ENCODE measurements around the gene IGFLR1. TPM values are rescaled to one million over a fixed set of nuclear protein-coding genes. Genes with fewer than 3 reads are reported as not detected.

Gene IGFLR1
- total RNA-seq, 1 donor from 2014 or later = 17.1 TPM

- Histone ChIP-seq H3K9me3 (no peaks in the 10 kb centered on the region), H3K27ac (no peak overlapping the region), H3K36me3 (peaks cover 54% of the 10 kb centered on the region), H3K27me3 (ENCODE audit: low read depth) (no peaks in the 10 kb centered on the region), H3K4me1 (peaks cover 22% of the 10 kb centered on the region), H3K4me3 (no peak overlapping the region)
- DNase-seq (no peak), ATAC-seq (no peak)
- intact Hi-C loops (cut with DNase I) = no loop called here
- no peak for TF ChIP-seq CTCF (IDR thresholded peaks at IDR 0.05)
Measured at GRCh38 chr19:35720648-35721047, 21.6 kb downstream of the IGFLR1 start.

GRCh38 chr19:35720163-35720524 lies 22.1 kb downstream of the IGFLR1 start:
- Histone ChIP-seq H3K4me1 (peaks cover 26% of the 10 kb centered on the region), H3K27ac (no peak overlapping the region), H3K27me3 (ENCODE audit: low read depth) (no peaks in the 10 kb centered on the region), H3K4me3 (no peak overlapping the region), H3K36me3 (peaks cover 49% of the 10 kb centered on the region), H3K9me3 (no peaks in the 10 kb centered on the region)
- no peak for TF ChIP-seq CTCF (IDR thresholded peaks at IDR 0.05)
- DNase-seq = no peak
- ATAC-seq = no peak
- intact Hi-C loops (cut with DNase I) = no loop called here

- ATAC-seq (no peak), DNase-seq (no peak)
- Histone ChIP-seq H3K4me3 (peak overlapping the region; percentile 88), H3K36me3 (peaks cover 44% of the 10 kb centered on the region), H3K27me3 (ENCODE audit: low read depth) (no peaks in the 10 kb centered on the region), H3K4me1 (peaks cover 26% of the 10 kb centered on the region), H3K27ac (peak overlapping the region; percentile 85), H3K9me3 (no peaks in the 10 kb centered on the region)
- TF ChIP-seq CTCF (IDR thresholded peaks at IDR 0.05) = no peak
- intact Hi-C loops (cut with DNase I) = no loop called here
Measured at GRCh38 chr19:35719402-35720162, 22.7 kb downstream of the IGFLR1 start.

- peak overlapping the region; percentile 88 for H3K4me3 ChIP-seq
- H3K27ac ChIP-seq = peak overlapping the region; percentile 85
- no peak for TF ChIP-seq CTCF (IDR thresholded peaks at IDR 0.05)
- ATAC-seq (no peak), DNase-seq (peak; percentile 72)
- no peaks in the 10 kb centered on the region for H3K9me3 ChIP-seq
- peaks cover 26% of the 10 kb centered on the region for H3K4me1 ChIP-seq
- H3K36me3 ChIP-seq = peaks cover 33% of the 10 kb centered on the region
- intact Hi-C loops (cut with DNase I) = no loop called here
- H3K27me3 ChIP-seq (ENCODE audit: low read depth) = no peaks in the 10 kb centered on the region
Measured at GRCh38 chr19:35718345-35719041, 23.8 kb downstream of the IGFLR1 start.

- Histone ChIP-seq H3K27ac (peak within 1 kb of the TSS; percentile 85), H3K4me1 (peaks cover 26% of the 10 kb centered on the region), H3K27me3 (ENCODE audit: low read depth) (no peaks in the 10 kb centered on the region), H3K36me3 (peaks cover 26% of the 10 kb centered on the region), H3K4me3 (peak within 1 kb of the TSS; percentile 88), H3K9me3 (no peaks in the 10 kb centered on the region)
- TF ChIP-seq CTCF (IDR thresholded peaks at IDR 0.05) = no peak
- ATAC-seq (peak; percentile 83 to 84), DNase-seq (no peak)
- intact Hi-C loops (cut with DNase I) = no loop called here
Measured at GRCh38 chr19:35717665-35718344, 24.4 kb downstream of the IGFLR1 start, which contains the start of gene KMT2B. Gene KMT2B (plus strand): TSS chr19:35718003. CDS start chr19:35718019, 16 bp downstream.
